Nephron (organoid): Measurements from ENCODE around the gene PRPF19.

Source experiments
- H3K27ac Mint-ChIP-seq, 3 experiments: 2 replicates each; pipeline ENCODE4 v1.8.0; 2020; ENCODE audit warnings: mixed read lengths in 3 of 3, mild to moderate bottlenecking in 2 of 3, moderate library complexity in 1 of 3
- H3K27me3 Mint-ChIP-seq: 2 replicates; pipeline ENCODE4 v1.8.0; 2021; ENCODE audit warnings: low read depth, mild to moderate bottlenecking, moderate library complexity, mixed read lengths
- H3K36me3 Mint-ChIP-seq: 2 replicates; pipeline ENCODE4 v1.8.0; 2020; ENCODE audit warnings: low read depth, mixed read lengths
- H3K4me1 Mint-ChIP-seq: 2 replicates; pipeline ENCODE4 v1.8.0; 2020; ENCODE audit warnings: mixed read lengths
- H3K4me3 Mint-ChIP-seq, 3 experiments: 2 replicates each; pipeline ENCODE4 v1.8.0; 2020; ENCODE audit warnings: mild to moderate bottlenecking in 3 of 3, mixed read lengths in 3 of 3, moderate library complexity in 2 of 3
- H3K9me3 Mint-ChIP-seq: 2 replicates; pipeline ENCODE4 v1.8.0; 2020; ENCODE audit warnings: mixed read lengths
- CTCF ChIP-seq, 3 experiments: fragments of 200-600 bp; sonication (generic); IDR thresholded peaks; one replicate each; pipeline ENCODE4 v1.5.0; 2021; ENCODE audit warnings: antibody characterized with exemption in 3 of 3; ENCODE audit not compliant: unreplicated experiment in 3 of 3

Gene PRPF19

GRCh38 chr11:60844045-60844869, 62.1 kb downstream of the PRPF19 start:
- peaks cover 4% of the 10 kb centered on the region for H3K36me3 Mint-ChIP-seq
- H3K27me3 Mint-ChIP-seq, result no peaks in the 10 kb centered on the region
- peak overlapping the region; percentile 84 to 92 (median 86) for H3K4me3 Mint-ChIP-seq
- no peak overlapping the region for H3K27ac Mint-ChIP-seq
- H3K4me1 Mint-ChIP-seq, result peaks cover 54% of the 10 kb centered on the region
- TF ChIP-seq CTCF (IDR thresholded peaks at IDR 0.05; ENCODE audit: unreplicated experiment in 3 of 3), result no peak
- no peaks in the 10 kb centered on the region for H3K9me3 Mint-ChIP-seq

- peaks cover 54% of the 10 kb centered on the region for H3K4me1 Mint-ChIP-seq
- no peak for TF ChIP-seq CTCF (IDR thresholded peaks at IDR 0.05; ENCODE audit: unreplicated experiment in 3 of 3)
- H3K9me3 Mint-ChIP-seq, result no peaks in the 10 kb centered on the region
- peak overlapping the region; percentile 84 to 92 (median 86) for H3K4me3 Mint-ChIP-seq
- H3K27ac Mint-ChIP-seq, result peak overlapping the region in 2 of 3 experiments; percentile 5 to 77
- no peaks in the 10 kb centered on the region for H3K36me3 Mint-ChIP-seq
- no peaks in the 10 kb centered on the region for H3K27me3 Mint-ChIP-seq
Observed at GRCh38 chr11:60842668-60843600, 63.5 kb downstream of the PRPF19 start.

GRCh38 chr11:60841797-60842667, 64.4 kb downstream of the PRPF19 start, which contains the start of gene CCDC86:
Gene CCDC86, plus strand, starts transcription at chr11:60842113. Its CDS starts 12 bp downstream, at chr11:60842125.
- H3K27me3 Mint-ChIP-seq, result no peaks in the 10 kb centered on the region

More at GRCh38 chr11:60841797-60842667, 64.4 kb downstream of the PRPF19 start, which contains the start of gene CCDC86:
- Mint-ChIP-seq H3K36me3 (no peaks in the 10 kb centered on the region), H3K4me3 (peak within 1 kb of the TSS; percentile 84 to 92 (median 86)), H3K27ac (peak within 1 kb of the TSS; percentile 94 to 99 (median 96)), H3K9me3 (no peaks in the 10 kb centered on the region), H3K4me1 (peaks cover 54% of the 10 kb centered on the region)
- TF ChIP-seq CTCF (IDR thresholded peaks at IDR 0.05; ENCODE audit: unreplicated experiment in 3 of 3), result no peak
